Astrocyte (in vitro differentiated cells and primary cell): Measurements from ENCODE around the gene KAT2B. TPM values are rescaled to one million over a fixed set of nuclear protein-coding genes. Genes with fewer than 3 reads are reported as not detected.

ENCODE experiments used
- DNase-seq: peaks from one replicate; pipeline ENCODE4 v3.0.0-alpha.2; 2010; ENCODE audit warnings: low read depth
- FAIRE-seq: peaks from 2 replicates; lab custom pipeline; 2011; peaks lifted over from hg19 to GRCh38; lab: Jason Lieb, UNC
- H2AFZ ChIP-seq: 2 replicates; pipeline ENCODE4 v1.6.0; 2012; ENCODE audit warnings: low read depth, low read length, inconsistent platforms
- H3K27ac ChIP-seq: 2 replicates; pipeline ENCODE4 v1.5.1; 2011; ENCODE audit warnings: low read depth, low read length, inconsistent platforms
- H3K27me3 ChIP-seq: 2 replicates; pipeline ENCODE4 v1.6.0; 2011; ENCODE audit warnings: low read length, inconsistent platforms; ENCODE audit not compliant: insufficient read depth
- H3K36me3 ChIP-seq: 2 replicates; pipeline ENCODE4 v1.5.1; 2011; ENCODE audit warnings: low read length, inconsistent platforms; ENCODE audit not compliant: insufficient read depth
- H3K4me1 ChIP-seq: 2 replicates; pipeline ENCODE4 v1.5.1; 2011; ENCODE audit warnings: low read length, inconsistent platforms; ENCODE audit not compliant: insufficient read depth
- H3K4me2 ChIP-seq: 2 replicates; pipeline ENCODE4 v1.6.0; 2012; ENCODE audit warnings: low read length, inconsistent platforms
- H3K4me3 ChIP-seq: 2 replicates; pipeline ENCODE4 v1.5.1; 2011; ENCODE audit warnings: low read depth, mild to moderate bottlenecking, low read length, inconsistent platforms; ENCODE audit not compliant: insufficient read depth
- H3K79me2 ChIP-seq: 2 replicates; pipeline ENCODE4 v1.6.0; 2012; ENCODE audit warnings: mild to moderate bottlenecking, low read length, inconsistent platforms; ENCODE audit not compliant: insufficient read depth
- H3K9ac ChIP-seq: 2 replicates; pipeline ENCODE4 v1.6.0; 2012; ENCODE audit warnings: mild to moderate bottlenecking, low read length, inconsistent platforms
- H3K9me3 ChIP-seq: 2 replicates; pipeline ENCODE4 v1.5.1; 2012; ENCODE audit warnings: low read depth, mild to moderate bottlenecking, low read length, inconsistent platforms; ENCODE audit not compliant: insufficient read depth
- H4K20me1 ChIP-seq: 2 replicates; pipeline ENCODE4 v1.6.0; 2012; ENCODE audit warnings: low read length, inconsistent platforms; ENCODE audit not compliant: insufficient read depth
- H3K27ac Mint-ChIP-seq: one replicate; pipeline ENCODE4 v1.8.0; 2021; ENCODE audit warnings: mild to moderate bottlenecking, mixed read lengths; ENCODE audit not compliant: unreplicated experiment
- H3K27me3 Mint-ChIP-seq: one replicate; pipeline ENCODE4 v1.8.0; 2021; ENCODE audit warnings: low read depth, mixed read lengths; ENCODE audit not compliant: unreplicated experiment
- H3K36me3 Mint-ChIP-seq: one replicate; pipeline ENCODE4 v1.8.0; 2021; ENCODE audit warnings: low read depth, mixed read lengths; ENCODE audit not compliant: unreplicated experiment
- H3K4me1 Mint-ChIP-seq: one replicate; pipeline ENCODE4 v1.8.0; 2021; ENCODE audit warnings: low read depth, mixed read lengths; ENCODE audit not compliant: unreplicated experiment
- H3K4me3 Mint-ChIP-seq: one replicate; pipeline ENCODE4 v1.8.0; 2021; ENCODE audit warnings: mild to moderate bottlenecking, moderate library complexity, mixed read lengths; ENCODE audit not compliant: unreplicated experiment
- H3K9me3 Mint-ChIP-seq: one replicate; pipeline ENCODE4 v1.8.0; 2021; ENCODE audit warnings: mild to moderate bottlenecking, mixed read lengths; ENCODE audit not compliant: unreplicated experiment
- EZH2 ChIP-seq: IDR thresholded peaks from 2 replicates; pipeline ENCODE4 v1.6.1; 2012; ENCODE audit warnings: mild to moderate bottlenecking, low read length, inconsistent platforms; ENCODE audit not compliant: insufficient read depth
- total RNA-seq: library from RNA; stranded (reverse); gene quantifications from 2 replicates; pipeline ENCODE4 v1.2.1, GENCODE V29; 2021
- TF ChIP-seq, protein P1 (sequence below): IDR thresholded peaks from 2 replicates; pipeline ENCODE4 v1.5.1; 2011; ENCODE audit warnings: low read depth, mild to moderate bottlenecking, inconsistent platforms, low read length, moderate library complexity; ENCODE audit not compliant: insufficient read depth

The KAT2B gene
- total RNA-seq, 1 donor from 2014 or later: 4.9 TPM

DNA sequence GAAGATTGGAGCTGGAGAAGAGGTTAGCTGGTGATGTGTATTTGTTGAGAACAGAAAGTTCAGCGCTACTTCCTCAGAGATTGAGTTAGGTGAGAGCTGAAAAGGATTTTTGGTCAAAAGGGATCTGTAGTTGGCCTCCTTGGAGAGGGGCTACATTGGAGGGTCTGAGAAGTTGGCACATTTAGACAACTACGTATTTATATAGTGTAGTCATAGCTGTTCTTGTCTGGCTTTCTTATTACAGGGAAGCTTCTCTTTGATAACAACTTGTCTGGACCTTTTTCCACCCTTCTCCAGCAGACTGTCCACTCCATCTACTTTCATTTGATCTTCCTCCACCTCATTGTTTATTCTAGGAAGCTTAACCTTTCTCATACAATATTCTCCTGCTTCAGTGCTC is 43.7 kb downstream of the KAT2B start:
- no peaks in the 10 kb centered on the region for H4K20me1 ChIP-seq
- H3K36me3 ChIP-seq: no peaks in the 10 kb centered on the region
- TF ChIP-seq, protein P1, sequence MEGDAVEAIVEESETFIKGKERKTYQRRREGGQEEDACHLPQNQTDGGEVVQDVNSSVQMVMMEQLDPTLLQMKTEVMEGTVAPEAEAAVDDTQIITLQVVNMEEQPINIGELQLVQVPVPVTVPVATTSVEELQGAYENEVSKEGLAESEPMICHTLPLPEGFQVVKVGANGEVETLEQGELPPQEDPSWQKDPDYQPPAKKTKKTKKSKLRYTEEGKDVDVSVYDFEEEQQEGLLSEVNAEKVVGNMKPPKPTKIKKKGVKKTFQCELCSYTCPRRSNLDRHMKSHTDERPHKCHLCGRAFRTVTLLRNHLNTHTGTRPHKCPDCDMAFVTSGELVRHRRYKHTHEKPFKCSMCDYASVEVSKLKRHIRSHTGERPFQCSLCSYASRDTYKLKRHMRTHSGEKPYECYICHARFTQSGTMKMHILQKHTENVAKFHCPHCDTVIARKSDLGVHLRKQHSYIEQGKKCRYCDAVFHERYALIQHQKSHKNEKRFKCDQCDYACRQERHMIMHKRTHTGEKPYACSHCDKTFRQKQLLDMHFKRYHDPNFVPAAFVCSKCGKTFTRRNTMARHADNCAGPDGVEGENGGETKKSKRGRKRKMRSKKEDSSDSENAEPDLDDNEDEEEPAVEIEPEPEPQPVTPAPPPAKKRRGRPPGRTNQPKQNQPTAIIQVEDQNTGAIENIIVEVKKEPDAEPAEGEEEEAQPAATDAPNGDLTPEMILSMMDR: no peak
- TF ChIP-seq EZH2: no peak
- H3K9me3 ChIP-seq: no peaks in the 10 kb centered on the region
- no peak overlapping the region for H2AFZ ChIP-seq
- no peaks in the 10 kb centered on the region for H3K27me3 ChIP-seq
- Mint-ChIP-seq H3K4me1 (no peaks in the 10 kb centered on the region), H3K27ac (no peak overlapping the region), H3K9me3 (no peaks in the 10 kb centered on the region), H3K36me3 (no peaks in the 10 kb centered on the region), H3K27me3 (no peaks in the 10 kb centered on the region), H3K4me3 (no peak overlapping the region)
- H3K4me1 ChIP-seq: no peaks in the 10 kb centered on the region
- no peaks in the 10 kb centered on the region for H3K79me2 ChIP-seq
- no peak for FAIRE-seq
- no peak overlapping the region for H3K4me3 ChIP-seq
- no peak for DNase-seq
- no peak overlapping the region for H3K27ac ChIP-seq
- H3K4me2 ChIP-seq: no peak overlapping the region
- no peak overlapping the region for H3K9ac ChIP-seq

DNA sequence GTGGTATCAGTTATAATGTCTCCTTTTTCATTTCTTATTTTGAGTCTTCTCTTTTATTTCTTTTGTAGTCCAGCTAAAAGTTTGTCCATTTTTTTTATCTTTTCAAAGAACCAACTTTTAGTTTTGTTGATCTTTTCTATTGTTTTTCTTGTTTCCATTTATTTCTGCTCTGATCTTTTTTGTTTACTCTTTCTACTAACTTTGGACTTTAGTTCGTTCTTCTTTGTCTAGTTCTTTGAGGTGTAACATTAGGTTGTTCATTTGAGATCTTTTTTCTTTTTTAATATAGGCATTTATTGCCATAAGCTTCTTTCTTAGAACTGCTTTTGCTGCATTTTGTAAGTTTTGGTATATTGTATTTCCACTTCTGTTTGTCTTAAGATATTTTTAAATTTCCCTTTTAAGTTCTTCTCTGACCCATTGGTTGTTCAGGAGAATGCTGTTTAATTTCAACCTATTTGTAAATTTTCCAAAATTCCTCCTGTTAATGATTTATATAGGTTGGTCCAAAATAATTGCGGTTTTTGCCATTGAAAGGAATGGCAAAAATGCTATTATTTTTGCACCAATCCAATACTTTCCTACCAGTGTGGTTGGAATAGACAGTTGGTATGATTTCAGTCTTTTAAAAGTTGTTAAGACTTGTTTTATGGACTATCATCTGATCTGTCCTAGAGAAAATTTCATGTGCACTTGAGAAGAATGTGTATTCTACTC is 51.2 kb downstream of the KAT2B start:
- H3K9ac ChIP-seq: no peak overlapping the region
- FAIRE-seq (peak; percentile 73), DNase-seq (no peak)
- Mint-ChIP-seq H3K36me3 (peaks cover 4% of the 10 kb centered on the region), H3K27me3 (no peaks in the 10 kb centered on the region), H3K4me1 (no peaks in the 10 kb centered on the region), H3K27ac (no peak overlapping the region), H3K9me3 (peaks cover 6% of the 10 kb centered on the region), H3K4me3 (no peak overlapping the region)
- no peaks in the 10 kb centered on the region for H3K27me3 ChIP-seq
- no peak overlapping the region for H3K4me3 ChIP-seq
- H3K9me3 ChIP-seq: no peaks in the 10 kb centered on the region
- no peaks in the 10 kb centered on the region for H3K4me1 ChIP-seq
- no peak overlapping the region for H3K4me2 ChIP-seq
- no peak overlapping the region for H2AFZ ChIP-seq
- H3K36me3 ChIP-seq: no peaks in the 10 kb centered on the region
- H3K79me2 ChIP-seq: no peaks in the 10 kb centered on the region
- TF ChIP-seq EZH2: no peak
- TF ChIP-seq, protein P1: no peak
- H4K20me1 ChIP-seq: no peaks in the 10 kb centered on the region
- H3K27ac ChIP-seq: no peak overlapping the region

DNA sequence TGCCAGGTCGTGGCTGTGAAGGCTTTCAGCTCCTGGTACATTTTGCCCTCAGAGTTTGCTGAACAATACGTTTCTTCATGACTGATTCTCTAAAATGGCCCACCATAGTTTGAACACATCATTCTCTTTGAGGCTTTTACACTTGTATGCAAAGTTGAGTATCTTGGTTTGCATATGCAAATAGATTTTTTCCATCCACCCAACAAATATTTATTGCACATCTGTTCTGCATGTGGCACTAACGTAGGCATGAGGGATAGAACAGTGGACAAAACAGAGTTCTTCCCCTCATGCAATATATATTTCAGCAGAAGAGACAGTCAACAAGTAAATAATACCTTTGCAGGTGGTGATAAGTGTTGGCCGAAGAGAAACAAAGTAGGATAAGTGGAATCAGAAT is 55.2 kb downstream of the KAT2B start:
- H4K20me1 ChIP-seq: no peaks in the 10 kb centered on the region
- H3K9me3 ChIP-seq: no peaks in the 10 kb centered on the region
- no peak overlapping the region for H3K4me2 ChIP-seq
- no peak overlapping the region for H3K4me3 ChIP-seq
- H3K27ac ChIP-seq: no peak overlapping the region
- no peak overlapping the region for H2AFZ ChIP-seq
- H3K79me2 ChIP-seq: no peaks in the 10 kb centered on the region
- no peaks in the 10 kb centered on the region for H3K4me1 Mint-ChIP-seq
- no peak overlapping the region for H3K27ac Mint-ChIP-seq
- H3K27me3 ChIP-seq: no peaks in the 10 kb centered on the region
- no peaks in the 10 kb centered on the region for H3K27me3 Mint-ChIP-seq
- no peak overlapping the region for H3K9ac ChIP-seq
- no peaks in the 10 kb centered on the region for H3K36me3 ChIP-seq
- no peak for FAIRE-seq
- H3K4me1 ChIP-seq: no peaks in the 10 kb centered on the region
- no peak for DNase-seq
- H3K36me3 Mint-ChIP-seq: no peaks in the 10 kb centered on the region
- H3K9me3 Mint-ChIP-seq: no peaks in the 10 kb centered on the region
- no peak for TF ChIP-seq EZH2
- TF ChIP-seq, protein P1: no peak
- H3K4me3 Mint-ChIP-seq: no peak overlapping the region
